Neuronal stem cell (in vitro differentiated cells): ENCODE results near the gene TTC28.
A peak's percentile ranks its signal among the peaks of the same experiment; 100 is the strongest.

Source experiments
- DNase-seq: peaks from one replicate; pipeline ENCODE4 v3.0.0-alpha.2; 2013; ENCODE audit warnings: low spot score
- H2AFZ ChIP-seq: one replicate; pipeline ENCODE4 v1.6.1; 2013; ENCODE audit warnings: mild to moderate bottlenecking, low read length, inconsistent platforms
- H2AK5ac ChIP-seq: 2 replicates; pipeline ENCODE4 v1.6.1; 2013; ENCODE audit warnings: low read depth, mild to moderate bottlenecking, inconsistent platforms, low read length, moderate library complexity, mixed read lengths
- H2BK120ac ChIP-seq: 2 replicates; pipeline ENCODE4 v1.6.1; 2013; ENCODE audit warnings: low read depth, mild to moderate bottlenecking, inconsistent platforms, low read length, moderate library complexity, mixed read lengths
- H2BK12ac ChIP-seq: one replicate; pipeline ENCODE4 v1.6.1; 2013; ENCODE audit warnings: low read length, inconsistent platforms
- H2BK15ac ChIP-seq: 2 replicates; pipeline ENCODE4 v1.6.1; 2013; ENCODE audit warnings: mild to moderate bottlenecking, low read length, inconsistent platforms, mixed read lengths
- H2BK5ac ChIP-seq: one replicate; pipeline ENCODE4 v1.6.1; 2013; ENCODE audit warnings: inconsistent platforms, mild to moderate bottlenecking, low read length, moderate library complexity
- H3K14ac ChIP-seq: one replicate; pipeline ENCODE4 v1.6.1; 2013; ENCODE audit warnings: low read length, inconsistent platforms
- H3K18ac ChIP-seq: 2 replicates; pipeline ENCODE4 v1.6.1; 2013; ENCODE audit warnings: low read length, inconsistent platforms
- H3K23ac ChIP-seq: 2 replicates; pipeline ENCODE4 v1.6.1; 2013; ENCODE audit warnings: low read depth, mild to moderate bottlenecking, mixed read lengths, low read length, inconsistent platforms; ENCODE audit not compliant: poor library complexity
- H3K27ac ChIP-seq: replicated peaks from 3 replicates; pipeline ENCODE4 v1.5.1; 2013; ENCODE audit warnings: low read length, inconsistent platforms
- H3K27me3 ChIP-seq, 3 experiments: 2 replicates each; pipeline ENCODE4 v1.6.1; 2013; ENCODE audit warnings: low read length in 3 of 3, mild to moderate bottlenecking in 2 of 3, inconsistent platforms in 1 of 3, low read depth in 1 of 3, mixed read lengths in 1 of 3, moderate library complexity in 1 of 3; ENCODE audit not compliant: control insufficient read depth in 3 of 3, insufficient read depth in 3 of 3
- H3K36me3 ChIP-seq, 2 donors: replicated peaks in 1 of 2; 2 replicates each; pipeline ENCODE4 v1.6.1; 2013; ENCODE audit warnings: low read length in 2 of 2; ENCODE audit not compliant: control insufficient read depth in 2 of 2, insufficient read depth in 2 of 2
- H3K4ac ChIP-seq: 2 replicates; pipeline ENCODE4 v1.6.1; 2013; ENCODE audit warnings: inconsistent platforms, mild to moderate bottlenecking, low read length, moderate library complexity
- H3K4me1 ChIP-seq, 2 donors: 1 replicate in 1 of 2; 2 replicates in 1 of 2; pipeline ENCODE4 v1.6.1; 2013; ENCODE audit warnings: low read length in 2 of 2, low read depth in 1 of 2; ENCODE audit not compliant: control insufficient read depth in 2 of 2, insufficient read depth in 1 of 2
- H3K4me2 ChIP-seq: one replicate; pipeline ENCODE4 v1.6.1; 2013; ENCODE audit warnings: mild to moderate bottlenecking, low read length, inconsistent platforms; ENCODE audit not compliant: insufficient read depth, poor library complexity, severe bottlenecking
- H3K4me3 ChIP-seq, 2 donors: 2 replicates each; pipeline ENCODE4 v1.5.1; 2013; ENCODE audit warnings: low read length in 2 of 2, mild to moderate bottlenecking in 2 of 2, inconsistent platforms in 1 of 2, moderate library complexity in 1 of 2
- H3K79me1 ChIP-seq: one replicate; pipeline ENCODE4 v1.6.1; 2013; ENCODE audit warnings: low read depth, mild to moderate bottlenecking, inconsistent platforms, low read length, moderate library complexity
- H3K9ac ChIP-seq: one replicate; pipeline ENCODE4 v1.6.1; 2013; ENCODE audit warnings: mild to moderate bottlenecking, low read depth, low read length, inconsistent platforms; ENCODE audit not compliant: poor library complexity
- H3K9me3 ChIP-seq, 2 donors: replicated peaks in 1 of 2; 2 replicates each; pipeline versions ENCODE3 to v1.6.1; 2013; ENCODE audit warnings: low read length in 2 of 2, mild to moderate bottlenecking in 2 of 2, inconsistent platforms in 1 of 2, low read depth in 1 of 2, mixed read lengths in 1 of 2, moderate library complexity in 1 of 2; ENCODE audit not compliant: control insufficient read depth in 2 of 2, insufficient read depth in 1 of 2
- H4K8ac ChIP-seq: one replicate; pipeline ENCODE4 v1.6.1; 2013; ENCODE audit warnings: low read depth, mild to moderate bottlenecking, inconsistent platforms, low read length, moderate library complexity
- H4K91ac ChIP-seq: one replicate; pipeline ENCODE4 v1.6.1; 2013; ENCODE audit warnings: low read length, low read depth, mild to moderate bottlenecking, inconsistent platforms; ENCODE audit not compliant: poor library complexity
- WGBS, 2 donors: extraction: QIAGEN DNeasy Blood & Tissue Kit; methylation state at CpG; one replicate each; pipeline ENCODE4 v1.1.7; 2013; ENCODE audit warnings: missing lambda C conversion rate in 2 of 2, mixed read lengths in 1 of 2; ENCODE audit not compliant: insufficient read length in 2 of 2, insufficient replicate concordance in 1 of 2; ENCODE audit errors: extremely low coverage in 2 of 2; 5-methylcytosine and 5-hydroxymethylcytosine counted together

Gene TTC28

DNA sequence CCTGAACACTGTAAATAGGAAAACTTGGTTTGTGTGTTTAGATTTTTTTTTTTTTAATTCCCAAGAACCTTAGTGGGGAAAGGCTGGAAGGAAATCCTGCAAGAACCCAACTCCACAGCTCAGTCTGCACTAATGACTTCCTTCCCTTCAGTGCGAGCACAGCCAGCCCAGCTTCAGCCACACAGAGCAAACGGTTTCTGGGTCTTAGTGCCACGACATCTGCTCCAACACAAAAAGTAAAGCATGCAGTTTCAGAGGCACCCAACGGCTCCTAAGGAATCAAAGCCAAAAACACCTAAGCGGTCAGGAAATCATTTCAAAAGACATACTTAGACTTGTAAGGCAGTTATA, 236.1 kb downstream of the TTC28 start:
- Histone ChIP-seq H2AK5ac (no peak overlapping the region), H3K4me3 (peak overlapping the region; percentile 46 to 68), H2BK120ac (no peak overlapping the region), H2BK5ac (no peak overlapping the region), H4K8ac (no peak overlapping the region), H3K27ac (no peak overlapping the region), H3K9ac (no peak overlapping the region), H3K36me3 (no peaks in the 10 kb centered on the region), H3K27me3 (no peaks in the 10 kb centered on the region), H3K4me2 (peak overlapping the region; percentile 69), H2BK15ac (no peak overlapping the region), H2AFZ (peak overlapping the region; percentile 57), H3K23ac (no peak overlapping the region), H3K4ac (no peak overlapping the region), H3K9me3 (no peaks in the 10 kb centered on the region), H4K91ac (no peak overlapping the region), H3K18ac (no peak overlapping the region), H2BK12ac (no peak overlapping the region), H3K14ac (no peak overlapping the region), H3K4me1 (peaks cover 3 to 4% of the 10 kb centered on the region in 2 donors), H3K79me1 (no peaks in the 10 kb centered on the region)
- DNase-seq, result peak; percentile 39
- no CpG with 5 or more reads among the region's 5 CpGs for WGBS, 2 donors

DNA sequence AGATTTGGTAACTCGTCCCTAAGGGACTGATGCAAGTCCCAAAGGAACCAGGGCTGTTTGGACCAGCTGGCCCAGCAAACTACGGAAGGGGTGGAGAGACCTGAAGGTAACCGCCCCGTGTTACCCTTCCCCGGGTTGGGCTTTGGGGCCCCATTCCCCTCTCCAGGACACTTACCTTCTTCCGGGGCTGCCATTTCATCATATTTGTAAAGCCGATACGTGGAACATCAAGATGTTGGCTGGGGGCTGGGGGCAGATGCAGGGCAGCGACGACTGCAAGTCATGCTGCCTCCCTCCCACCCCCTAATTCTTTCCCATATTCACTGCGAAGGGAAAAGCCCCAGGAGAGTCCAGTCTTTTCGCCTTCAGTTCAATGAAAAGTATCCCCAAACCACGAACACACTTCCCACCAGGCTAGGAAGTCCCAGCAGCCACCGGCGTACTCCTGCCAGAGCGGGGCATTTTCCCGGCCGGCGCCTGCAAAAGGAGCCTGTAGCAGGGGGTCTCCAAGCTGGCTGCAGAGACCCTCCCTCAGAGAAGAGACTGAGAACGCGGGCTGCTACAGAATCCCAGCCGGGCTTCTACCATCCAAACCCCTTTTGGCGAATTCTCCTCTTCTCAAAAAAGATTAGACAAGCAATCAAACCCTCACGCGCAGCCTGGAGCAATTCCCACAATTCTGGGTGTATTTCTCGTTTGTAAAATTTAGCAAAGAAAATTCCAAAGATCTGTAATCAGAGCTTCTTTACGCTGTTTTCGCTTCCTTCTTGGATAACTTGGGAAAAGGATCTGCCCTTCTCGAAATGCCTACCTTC, 236.7 kb downstream of the TTC28 start:
- no CpG with 5 or more reads among the region's 29 CpGs for WGBS, 2 donors
- H2AFZ ChIP-seq, result peak overlapping the region; percentile 67

DNA sequence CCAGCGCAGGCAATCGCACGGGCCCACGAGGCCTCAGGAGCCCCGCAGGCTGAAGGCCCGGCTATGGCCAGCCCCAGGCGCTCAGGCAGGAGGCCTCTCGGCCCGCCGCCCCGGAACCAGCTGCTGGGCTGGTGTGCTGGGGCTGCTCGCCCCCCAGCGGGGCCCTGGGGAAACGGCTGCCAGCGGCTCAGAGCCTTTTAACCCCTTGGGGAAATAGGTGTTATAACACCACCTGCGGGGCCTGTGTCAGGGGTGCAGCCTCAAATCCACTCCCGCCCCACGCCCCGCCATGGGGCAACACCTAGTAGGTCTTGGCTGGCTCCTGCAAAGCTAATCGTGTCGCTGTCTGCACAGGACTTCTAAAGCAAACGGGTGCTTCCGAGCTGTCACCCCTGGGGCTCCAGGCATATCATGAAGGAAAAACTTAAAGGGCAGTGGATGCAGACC, 237.4 kb downstream of the TTC28 start:
- peak; percentile 58 for DNase-seq
- H3K18ac ChIP-seq, result peak overlapping the region; percentile 86
- H2BK15ac ChIP-seq, result no peak overlapping the region
- H2BK120ac ChIP-seq, result no peak overlapping the region
- no peak overlapping the region for H4K8ac ChIP-seq
- no peaks in the 10 kb centered on the region for H3K36me3 ChIP-seq
- H3K27ac ChIP-seq, result no peak overlapping the region
- H2AK5ac ChIP-seq, result no peak overlapping the region
- no peak overlapping the region for H3K23ac ChIP-seq
- peak overlapping the region in 1 of 2 donors; percentile 46 for H3K4me3 ChIP-seq
- H3K9ac ChIP-seq, result peak overlapping the region; percentile 92
- no peaks in the 10 kb centered on the region for H3K9me3 ChIP-seq
- peaks cover 2% of the 10 kb centered on the region in 2 donors for H3K4me1 ChIP-seq
- no peaks in the 10 kb centered on the region for H3K79me1 ChIP-seq
- peak overlapping the region; percentile 67 for H2AFZ ChIP-seq
- H3K4me2 ChIP-seq, result peak overlapping the region; percentile 69
- no peak overlapping the region for H2BK12ac ChIP-seq
- WGBS, 2 donors, result no CpG with 5 or more reads among the region's 23 CpGs
- peak overlapping the region; percentile 32 for H3K14ac ChIP-seq
- H3K4ac ChIP-seq, result no peak overlapping the region
- H4K91ac ChIP-seq, result no peak overlapping the region
- H2BK5ac ChIP-seq, result no peak overlapping the region
- H3K27me3 ChIP-seq, result no peaks in the 10 kb centered on the region

More for the DNA sequence above, 236.7 kb downstream of the TTC28 start:
- Histone ChIP-seq H3K27me3 (no peaks in the 10 kb centered on the region), H2AK5ac (no peak overlapping the region), H2BK12ac (no peak overlapping the region), H3K14ac (no peak overlapping the region), H3K4me2 (peak overlapping the region; percentile 69), H3K18ac (no peak overlapping the region), H3K9ac (no peak overlapping the region), H4K91ac (no peak overlapping the region), H3K23ac (no peak overlapping the region), H2BK120ac (no peak overlapping the region), H3K4me1 (peaks cover 2% of the 10 kb centered on the region in 2 donors), H3K4me3 (peak overlapping the region; percentile 46 to 68), H3K79me1 (no peaks in the 10 kb centered on the region), H4K8ac (no peak overlapping the region), H3K36me3 (no peaks in the 10 kb centered on the region), H3K9me3 (no peaks in the 10 kb centered on the region), H3K4ac (no peak overlapping the region), H3K27ac (no peak overlapping the region), H2BK15ac (no peak overlapping the region), H2BK5ac (no peak overlapping the region)
- DNase-seq, result peak; percentile 23

DNA sequence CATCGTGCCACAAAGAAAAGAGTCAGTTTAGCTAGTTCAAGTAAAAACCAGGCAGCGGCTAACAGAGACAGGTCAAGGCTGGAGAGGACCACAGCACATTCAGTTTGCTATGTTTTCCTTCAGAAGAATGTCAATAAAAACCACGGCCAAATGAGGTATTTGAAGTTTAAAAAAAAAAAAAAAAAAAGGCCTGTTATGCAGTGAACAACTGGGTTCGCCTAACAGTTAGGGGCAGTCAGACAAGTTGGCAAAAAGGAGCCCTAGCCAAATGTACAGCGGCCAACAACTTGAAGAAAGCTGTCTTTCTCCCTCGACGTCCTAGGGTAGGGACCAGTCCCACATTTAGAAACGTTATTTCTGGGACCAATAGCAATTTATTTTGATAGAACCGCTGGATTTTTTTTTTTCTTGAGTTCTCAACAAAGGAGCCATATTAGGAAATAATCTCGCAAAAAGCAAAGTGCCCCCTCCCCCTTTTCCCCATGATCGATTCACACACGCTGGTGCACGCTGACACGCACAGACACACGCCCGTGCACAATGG, 237.8 kb downstream of the TTC28 start:
- Histone ChIP-seq H3K4me3 (peak overlapping the region in 1 of 2 donors; percentile 46), H2AFZ (peak overlapping the region; percentile 67), H2AK5ac (no peak overlapping the region), H3K9me3 (no peaks in the 10 kb centered on the region), H3K4me2 (peak overlapping the region; percentile 69), H3K4ac (no peak overlapping the region), H3K79me1 (no peaks in the 10 kb centered on the region), H3K18ac (peak overlapping the region; percentile 86), H3K27ac (no peak overlapping the region), H4K91ac (no peak overlapping the region), H2BK12ac (no peak overlapping the region), H3K4me1 (peaks cover 2% of the 10 kb centered on the region in 2 donors), H2BK120ac (no peak overlapping the region), H4K8ac (no peak overlapping the region), H2BK5ac (no peak overlapping the region), H3K14ac (peak overlapping the region; percentile 32), H3K23ac (no peak overlapping the region), H2BK15ac (no peak overlapping the region), H3K9ac (peak overlapping the region; percentile 92), H3K36me3 (no peaks in the 10 kb centered on the region), H3K27me3 (no peaks in the 10 kb centered on the region)
- DNase-seq, result peak; percentile 6
- WGBS, 2 donors, result no CpG with 5 or more reads among the region's 16 CpGs
